Thyroid gland (tissue), 4 donors: Measurements from ENCODE around the gene NT5C2.

Source experiments
- CTCF ChIP-seq, 6 experiments: fragments of 200-600 bp in 3 of 6; fragments of 450-650 bp in 3 of 6; sonication (generic) in 3 of 6; IDR thresholded peaks; one replicate each; pipeline ENCODE4 v1.5.1; 2016 to 2019; ENCODE audit warnings: antibody characterized with exemption in 6 of 6, mild to moderate bottlenecking in 2 of 6, inconsistent platforms in 1 of 6, moderate library complexity in 1 of 6
- POLR2A ChIP-seq, 2 donors: fragments of 450-650 bp; IDR thresholded peaks; one replicate each; pipeline ENCODE4 v1.6.1; 2017; ENCODE audit warnings: antibody characterized with exemption in 2 of 2, mild to moderate bottlenecking in 2 of 2, moderate library complexity in 1 of 2

GRCh38 chr10:103064956-103065355 lies 128.1 kb downstream of the NT5C2 start:
- TF ChIP-seq CTCF (IDR thresholded peaks at IDR 0.05) (no peak), POLR2A (IDR thresholded peaks at IDR 0.05) (no peak)
